ENCODE measurements around the gene HK1.
A peak's percentile ranks its signal among the peaks of the same experiment; 100 is the strongest.

The HK1 gene

DNA sequence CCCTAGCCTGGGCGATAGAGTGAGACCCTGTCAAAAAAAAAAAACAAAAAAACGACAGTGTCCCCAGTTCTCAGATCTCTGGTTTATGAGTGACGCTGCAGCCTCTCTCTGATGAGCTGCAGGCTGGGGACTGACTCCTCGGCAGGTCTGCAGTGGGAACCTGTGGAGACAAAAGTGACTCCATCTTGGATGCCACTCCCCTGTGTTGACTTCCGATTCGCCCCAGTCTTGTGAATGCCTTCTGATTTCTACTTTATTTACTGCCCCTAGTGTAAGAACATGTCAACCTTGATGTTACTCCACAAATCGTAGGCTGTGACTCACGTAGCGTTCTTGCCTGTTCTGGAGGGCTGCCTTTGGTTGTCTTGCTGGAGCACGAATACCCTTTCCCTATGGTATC, 132.2 kb downstream of the HK1 start:
- no peak overlapping the region for H4K12ac ChIP-seq (ENCODE audit: low read depth, low read length)
- peak overlapping the region; percentile 55 for H2BK5ac ChIP-seq (ENCODE audit: low read depth, low read length, poor library complexity)
- no peak overlapping the region for H3K4me3 ChIP-seq (ENCODE audit: low read depth, low read length)
- H3K27me3 ChIP-seq (ENCODE audit: insufficient read depth, low read length), result no peaks in the 10 kb centered on the region
- H2AK5ac ChIP-seq (ENCODE audit: low read length), result peak overlapping the region; percentile 42
- H3K18ac ChIP-seq (ENCODE audit: low read length), result no peak overlapping the region
- H2BK120ac ChIP-seq (ENCODE audit: insufficient read depth, low read length, poor library complexity), result peak overlapping the region; percentile 88
- H3K4me2 ChIP-seq (ENCODE audit: low read length), result no peak overlapping the region
- peaks cover 14 to 22% of the 10 kb centered on the region in 2 experiments for H3K4me1 ChIP-seq (ENCODE audit: control insufficient read depth in 1 of 2, insufficient read depth in 2 of 2, low read length in 2 of 2)
- peak overlapping the region; percentile 85 for H4K91ac ChIP-seq (ENCODE audit: low read depth, low read length)
- peaks cover 11% of the 10 kb centered on the region for H3K79me1 ChIP-seq (ENCODE audit: low read length)
- no peak overlapping the region for H3K23ac ChIP-seq (ENCODE audit: low read length)
- peak overlapping the region; percentile 52 for H2BK12ac ChIP-seq (ENCODE audit: low read length)
- H3K27ac ChIP-seq (ENCODE audit: low read depth, low read length), result peak overlapping the region; percentile 74
- DNase-seq, result no peak
- no peak overlapping the region for H3K4ac ChIP-seq (ENCODE audit: low read depth, low read length)
- no peak overlapping the region for H3K9ac ChIP-seq (ENCODE audit: low read length)
- no peaks in the 10 kb centered on the region for H3K79me2 ChIP-seq (ENCODE audit: control insufficient read depth, insufficient read depth, low read length, poor library complexity)
- H3K9me3 ChIP-seq (ENCODE audit: insufficient read depth, low read depth, low read length), result peaks cover 5% of the 10 kb centered on the region
- peaks cover 0 to 2% of the 10 kb centered on the region in 2 experiments for H3K36me3 ChIP-seq (ENCODE audit: control insufficient read depth in 1 of 2, insufficient read depth in 2 of 2, low read length in 2 of 2)
- H3K14ac ChIP-seq (ENCODE audit: low read length), result no peak overlapping the region
- H2AFZ ChIP-seq (ENCODE audit: insufficient read depth, low read length, poor library complexity), result no peak overlapping the region
- no CpG with 5 or more reads among the region's 10 CpGs for WGBS (ENCODE audit: extremely low coverage, insufficient coverage, insufficient read length)
- no peak overlapping the region for H4K8ac ChIP-seq (ENCODE audit: low read depth, low read length)

- H4K91ac ChIP-seq (ENCODE audit: low read depth, low read length), result no peak overlapping the region
- no peaks in the 10 kb centered on the region for H3K79me2 ChIP-seq (ENCODE audit: control insufficient read depth, insufficient read depth, low read length, poor library complexity)
- peaks cover 7% of the 10 kb centered on the region for H3K9me3 ChIP-seq (ENCODE audit: insufficient read depth, low read depth, low read length)
- H2BK5ac ChIP-seq (ENCODE audit: low read depth, low read length, poor library complexity), result no peak overlapping the region
- no peak overlapping the region for H4K8ac ChIP-seq (ENCODE audit: low read depth, low read length)
- H3K27ac ChIP-seq (ENCODE audit: low read depth, low read length), result peak overlapping the region; percentile 74
- no peak overlapping the region for H3K14ac ChIP-seq (ENCODE audit: low read length)
- DNase-seq, result peak in 1 of 2 donors; percentile 30
- no CpG with 5 or more reads among the region's 4 CpGs for WGBS (ENCODE audit: extremely low coverage, insufficient coverage, insufficient read length)
- H3K4ac ChIP-seq (ENCODE audit: low read depth, low read length), result no peak overlapping the region
- H3K4me3 ChIP-seq (ENCODE audit: low read depth, low read length), result no peak overlapping the region
- no peaks in the 10 kb centered on the region for H3K36me3 ChIP-seq (ENCODE audit: control insufficient read depth in 1 of 2, insufficient read depth in 2 of 2, low read length in 2 of 2)
- no peak overlapping the region for H2BK120ac ChIP-seq (ENCODE audit: insufficient read depth, low read length, poor library complexity)
- H3K4me1 ChIP-seq (ENCODE audit: control insufficient read depth in 1 of 2, insufficient read depth in 2 of 2, low read length in 2 of 2), result peaks cover 11 to 22% of the 10 kb centered on the region in 2 experiments
- H3K18ac ChIP-seq (ENCODE audit: low read length), result no peak overlapping the region
- peak overlapping the region; percentile 43 for H3K4me2 ChIP-seq (ENCODE audit: low read length)
- H4K12ac ChIP-seq (ENCODE audit: low read depth, low read length), result no peak overlapping the region
- no peak overlapping the region for H3K23ac ChIP-seq (ENCODE audit: low read length)
- H3K9ac ChIP-seq (ENCODE audit: low read length), result no peak overlapping the region
- no peak overlapping the region for H2BK12ac ChIP-seq (ENCODE audit: low read length)
- no peak overlapping the region for H2AK5ac ChIP-seq (ENCODE audit: low read length)
- H2AFZ ChIP-seq (ENCODE audit: insufficient read depth, low read length, poor library complexity), result no peak overlapping the region
- H3K27me3 ChIP-seq (ENCODE audit: insufficient read depth, low read length), result no peaks in the 10 kb centered on the region
- H3K79me1 ChIP-seq (ENCODE audit: low read length), result peaks cover 11% of the 10 kb centered on the region
Measured at GRCh38 chr10:69411476-69411875, 133.2 kb downstream of the HK1 start.

GRCh38 chr10:69412232-69412790, 134.0 kb downstream of the HK1 start:
- Histone ChIP-seq H3K4ac (ENCODE audit: low read depth, low read length) (peak overlapping the region; percentile 4), H4K8ac (ENCODE audit: low read depth, low read length) (no peak overlapping the region), H3K79me1 (ENCODE audit: low read length) (peaks cover 11% of the 10 kb centered on the region), H3K79me2 (ENCODE audit: control insufficient read depth, insufficient read depth, low read length, poor library complexity) (no peaks in the 10 kb centered on the region), H3K27ac (ENCODE audit: low read depth, low read length) (no peak overlapping the region), H3K4me3 (ENCODE audit: low read depth, low read length) (no peak overlapping the region), H4K91ac (ENCODE audit: low read depth, low read length) (peak overlapping the region; percentile 36), H2BK5ac (ENCODE audit: low read depth, low read length, poor library complexity) (no peak overlapping the region), H3K23ac (ENCODE audit: low read length) (no peak overlapping the region), H3K14ac (ENCODE audit: low read length) (peak overlapping the region; percentile 15), H4K12ac (ENCODE audit: low read depth, low read length) (no peak overlapping the region), H3K9ac (ENCODE audit: low read length) (no peak overlapping the region), H2AFZ (ENCODE audit: insufficient read depth, low read length, poor library complexity) (no peak overlapping the region), H3K36me3 (ENCODE audit: control insufficient read depth in 1 of 2, insufficient read depth in 2 of 2, low read length in 2 of 2) (no peaks in the 10 kb centered on the region), H3K9me3 (ENCODE audit: insufficient read depth, low read depth, low read length) (peaks cover 7% of the 10 kb centered on the region), H3K27me3 (ENCODE audit: insufficient read depth, low read length) (no peaks in the 10 kb centered on the region), H3K18ac (ENCODE audit: low read length) (no peak overlapping the region), H2BK12ac (ENCODE audit: low read length) (peak overlapping the region; percentile 21), H3K4me2 (ENCODE audit: low read length) (no peak overlapping the region), H2BK120ac (ENCODE audit: insufficient read depth, low read length, poor library complexity) (peak overlapping the region; percentile 4), H2AK5ac (ENCODE audit: low read length) (no peak overlapping the region), H3K4me1 (ENCODE audit: control insufficient read depth in 1 of 2, insufficient read depth in 2 of 2, low read length in 2 of 2) (peaks cover 11 to 18% of the 10 kb centered on the region in 2 experiments)
- no peak for DNase-seq
- no CpG with 5 or more reads among the region's 3 CpGs for WGBS (ENCODE audit: extremely low coverage, insufficient coverage, insufficient read length)

DNA sequence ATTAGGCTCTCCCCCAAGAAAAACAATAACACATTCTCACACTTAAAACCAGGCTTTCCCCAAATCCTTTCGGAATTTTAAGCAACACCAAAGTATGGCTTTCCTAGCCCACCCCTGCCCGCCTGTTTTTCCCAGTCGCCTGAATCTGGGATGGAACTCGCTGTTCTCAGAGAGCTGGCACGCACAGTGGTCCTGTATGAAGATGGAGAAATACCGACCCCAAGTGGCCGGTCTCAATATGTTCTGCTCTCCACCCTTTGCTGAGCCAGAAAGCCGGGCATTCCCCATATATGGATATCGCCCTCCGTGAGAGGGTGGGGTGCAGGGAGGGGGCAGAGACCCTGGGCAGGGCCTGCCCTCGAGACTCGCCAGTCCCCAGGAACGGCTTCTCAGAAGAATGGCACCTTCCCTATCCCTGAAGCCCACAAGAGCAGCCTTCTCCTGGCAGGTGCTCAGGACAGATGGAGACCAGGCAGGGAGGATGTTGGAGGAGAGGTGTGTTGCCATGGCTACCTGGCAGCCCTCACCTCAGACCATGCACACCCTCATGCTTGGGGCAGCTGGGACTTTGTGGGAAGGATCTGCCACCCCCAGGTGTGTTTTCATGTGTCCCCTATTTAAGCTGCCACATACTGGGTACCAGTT, 135.0 kb downstream of the HK1 start:
- no peaks in the 10 kb centered on the region for H3K36me3 ChIP-seq (ENCODE audit: control insufficient read depth in 1 of 2, insufficient read depth in 2 of 2, low read length in 2 of 2)
- H3K79me1 ChIP-seq (ENCODE audit: low read length), result peaks cover 11% of the 10 kb centered on the region
- DNase-seq, result peak in 1 of 2 donors; percentile 29
- no peak overlapping the region for H3K4ac ChIP-seq (ENCODE audit: low read depth, low read length)
- H3K4me2 ChIP-seq (ENCODE audit: low read length), result no peak overlapping the region
- no peak overlapping the region for H3K18ac ChIP-seq (ENCODE audit: low read length)
- H3K23ac ChIP-seq (ENCODE audit: low read length), result no peak overlapping the region
- H2BK120ac ChIP-seq (ENCODE audit: insufficient read depth, low read length, poor library complexity), result no peak overlapping the region
- no peaks in the 10 kb centered on the region for H3K27me3 ChIP-seq (ENCODE audit: insufficient read depth, low read length)
- H3K14ac ChIP-seq (ENCODE audit: low read length), result no peak overlapping the region
- no peak overlapping the region for H3K4me3 ChIP-seq (ENCODE audit: low read depth, low read length)
- H2BK5ac ChIP-seq (ENCODE audit: low read depth, low read length, poor library complexity), result no peak overlapping the region
- H4K8ac ChIP-seq (ENCODE audit: low read depth, low read length), result no peak overlapping the region
- H3K9ac ChIP-seq (ENCODE audit: low read length), result no peak overlapping the region
- H2AK5ac ChIP-seq (ENCODE audit: low read length), result no peak overlapping the region
- no peak overlapping the region for H3K27ac ChIP-seq (ENCODE audit: low read depth, low read length)
- no peak overlapping the region for H4K91ac ChIP-seq (ENCODE audit: low read depth, low read length)
- peaks cover 7% of the 10 kb centered on the region for H3K9me3 ChIP-seq (ENCODE audit: insufficient read depth, low read depth, low read length)
- H2AFZ ChIP-seq (ENCODE audit: insufficient read depth, low read length, poor library complexity), result no peak overlapping the region
- no peak overlapping the region for H2BK12ac ChIP-seq (ENCODE audit: low read length)
- peaks cover 11 to 18% of the 10 kb centered on the region in 2 experiments for H3K4me1 ChIP-seq (ENCODE audit: control insufficient read depth in 1 of 2, insufficient read depth in 2 of 2, low read length in 2 of 2)
- no peak overlapping the region for H4K12ac ChIP-seq (ENCODE audit: low read depth, low read length)
- no CpG with 5 or more reads among the region's 13 CpGs for WGBS (ENCODE audit: extremely low coverage, insufficient coverage, insufficient read length)
- H3K79me2 ChIP-seq (ENCODE audit: control insufficient read depth, insufficient read depth, low read length, poor library complexity), result no peaks in the 10 kb centered on the region
